ENCODE results near the gene ECM2. TPM values are rescaled to one million over a fixed set of nuclear protein-coding genes. Genes with fewer than 3 reads are reported as not detected.

ECM2 gene
- total RNA-seq, 1 experiment from 2014 or later = not detected

DNA sequence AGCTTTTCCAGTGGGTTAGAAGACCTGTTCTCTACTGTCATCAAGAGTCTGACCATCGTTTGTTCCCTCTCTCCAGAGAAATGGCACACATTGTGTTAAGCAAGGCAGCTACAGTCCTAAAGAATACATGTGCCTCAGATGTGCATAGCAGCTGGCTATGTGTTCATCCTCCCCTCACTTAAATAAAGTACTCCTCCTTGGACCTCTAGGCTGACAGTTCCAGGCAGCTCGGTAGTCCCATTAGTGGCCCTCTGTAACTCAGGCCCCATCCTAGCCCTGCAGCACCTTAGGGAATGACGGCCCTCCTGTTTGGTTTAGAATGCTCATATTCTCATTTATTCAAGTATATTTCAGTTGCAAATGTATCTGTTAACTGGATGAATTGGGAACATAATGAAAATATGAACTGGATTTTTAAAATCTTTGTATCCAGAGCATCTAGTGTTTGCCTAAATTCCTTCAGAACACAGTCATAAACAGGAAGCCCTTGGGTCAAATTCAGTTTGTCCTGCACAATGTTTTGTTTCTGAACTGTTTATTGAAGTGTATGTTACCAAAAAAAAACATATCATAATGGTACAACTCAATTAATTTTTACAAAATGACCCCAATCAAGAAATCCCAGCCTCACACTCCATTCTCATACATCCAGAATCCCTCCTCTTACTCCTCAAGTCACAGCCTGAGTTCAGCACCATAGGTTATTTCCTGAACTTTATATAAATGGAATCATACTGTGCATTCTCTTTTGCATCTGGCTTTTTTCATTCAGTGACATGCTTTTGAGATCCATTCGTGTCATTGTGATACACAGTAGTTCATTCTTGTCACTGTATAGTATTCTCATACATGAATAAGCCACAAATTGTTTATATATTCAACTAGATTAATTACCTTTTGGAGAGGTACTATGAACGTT, 51.9 kb downstream of the ECM2 start:
- H2AFZ ChIP-seq (ENCODE audit: low read length) = no peak overlapping the region
- no peak overlapping the region for H3K18ac ChIP-seq (ENCODE audit: insufficient read length, low read depth, low read length)
- H3T11ph ChIP-seq (ENCODE audit: low read length) = no peak overlapping the region
- H4K8ac ChIP-seq (replicated peaks; ENCODE audit: insufficient read length, low read depth, low read length) = no peak overlapping the region
- H3K4me1 ChIP-seq (ENCODE audit: insufficient read depth, low read length) = no peaks in the 10 kb centered on the region
- H3K4ac ChIP-seq (ENCODE audit: low read depth, low read length) = no peak overlapping the region
- Mint-ChIP-seq H3K27ac (peak overlapping the region in 1 of 3 experiments; percentile 2; a peak in 1 of 7 replicates), H3K36me3 (ENCODE audit: insufficient read depth in 1 of 3, low read depth in 3 of 3) (no peaks in the 10 kb centered on the region), H3K4me3 (no peak overlapping the region), H3K4me1 (peaks cover 8 to 12% of the 10 kb centered on the region in 2 experiments), H3K27me3 (ENCODE audit: low read depth) (no peaks in the 10 kb centered on the region), H3K9me3 (no peaks in the 10 kb centered on the region)
- H3K14ac ChIP-seq (ENCODE audit: insufficient read depth, low read length) = no peak overlapping the region
- no peak overlapping the region for H4K5ac ChIP-seq (ENCODE audit: insufficient read length, low read depth, low read length)
- no peaks in the 10 kb centered on the region for H3K79me1 ChIP-seq (ENCODE audit: insufficient read depth, low read depth, low read length, poor library complexity, severe bottlenecking)
- H4K91ac ChIP-seq (ENCODE audit: insufficient read length, low read depth, low read length) = no peak overlapping the region
- H2BK15ac ChIP-seq (ENCODE audit: low read depth, low read length) = no peak overlapping the region
- H3K23me2 ChIP-seq (ENCODE audit: insufficient read length, low read depth, low read length, poor library complexity, severe bottlenecking) = no peaks in the 10 kb centered on the region
- H3K27ac ChIP-seq (ENCODE audit: insufficient read length, low read depth, low read length) = no peak overlapping the region
- H2AK5ac ChIP-seq (ENCODE audit: insufficient read length, low read length) = no peak overlapping the region
- H3K56ac ChIP-seq (ENCODE audit: insufficient read length, low read depth, low read length) = no peak overlapping the region
- no peaks in the 10 kb centered on the region for H3K27me3 ChIP-seq (ENCODE audit: insufficient read depth, low read length)
- H3K9me3 ChIP-seq (ENCODE audit: control insufficient read depth, low read depth, low read length) = no peaks in the 10 kb centered on the region
- H3K4me2 ChIP-seq (ENCODE audit: insufficient read depth, insufficient read length, low read length) = no peak overlapping the region
- no peaks in the 10 kb centered on the region for H3K79me2 ChIP-seq (ENCODE audit: insufficient read depth, low read length)
- no peak overlapping the region for H2BK12ac ChIP-seq (ENCODE audit: insufficient read length, low read depth, low read length)
- no peak overlapping the region for H3K9ac ChIP-seq (ENCODE audit: extremely low read depth, insufficient read length, low read length)
- TF ChIP-seq CTCF (conservative IDR thresholded peaks at IDR 0.05) = no peak
- H3K23ac ChIP-seq (ENCODE audit: insufficient read length, low read depth, low read length) = no peak overlapping the region
- no CpG with 5 or more reads among the region's 5 CpGs for WGBS (ENCODE audit: extremely low coverage, insufficient read length, low lambda C conversion rate)
- no peak overlapping the region for H2BK5ac ChIP-seq (ENCODE audit: insufficient read length, low read length)
- H4K20me1 ChIP-seq (ENCODE audit: control insufficient read depth, insufficient read depth, insufficient read length) = no peaks in the 10 kb centered on the region
- H2BK120ac ChIP-seq (ENCODE audit: low read depth, low read length, poor library complexity, severe bottlenecking) = no peak overlapping the region
- no peak overlapping the region for H2BK20ac ChIP-seq (ENCODE audit: low read depth, low read length, poor library complexity, severe bottlenecking)
- no peak for DNase-seq
